Caco-2 (cell line): ENCODE measurements around the gene COPS7A. TPM values are rescaled to one million over a fixed set of nuclear protein-coding genes. Genes with fewer than 3 reads are reported as not detected.

Experiments used
- Bru-seq: library from RNA; stranded (reverse); fragments of 400-500 nt; gene quantifications from one replicate; lab custom pipeline; 2021; lab: Mats Ljungman, UMichigan
- BruChase-seq, 2 experiments: library from RNA; stranded (reverse); fragments of 400-500 nt; gene quantifications; one replicate each; lab custom pipeline; 2021; lab: Mats Ljungman, UMichigan
- BruUV-seq: library from RNA; stranded (reverse); fragments of 400-500 nt; replicated peaks from 2 replicates; lab custom pipeline; 2021; lab: Mats Ljungman, UMichigan
- CTCF ChIA-PET: fragments of 300-600 bp; sonication (Branson Sonifier 250); formaldehyde crosslinking; loops from one replicate; lab custom pipeline; 2022; ENCODE audit warnings: antibody characterized with exemption; lab: Charles Lee
- POLR2A ChIA-PET: fragments of 300-600 bp; sonication (Branson Sonifier 250); formaldehyde crosslinking; loops from one replicate; lab custom pipeline; 2022; ENCODE audit warnings: antibody characterized with exemption; lab: Charles Lee
- DNase-seq, 2 experiments: peaks; one replicate each; pipeline versions ENCODE4 v3.0.0 to v3.0.0-alpha.2; 2020 to 2022
- H3K27me3 ChIP-seq: replicated peaks from 2 replicates; pipeline ENCODE4 v1.6.0; 2011; ENCODE audit warnings: low read length; ENCODE audit not compliant: control insufficient read depth, insufficient read depth
- H3K36me3 ChIP-seq: 2 replicates; pipeline ENCODE4 v1.5.1; 2011; ENCODE audit warnings: low read length; ENCODE audit not compliant: control insufficient read depth, insufficient read depth
- H3K4me1 ChIP-seq: fragments of 250-450 bp; sonication (Bioruptor Pico); 2 replicates; pipeline ENCODE4 v1.5.1; 2020; ENCODE audit warnings: mild to moderate bottlenecking
- H3K4me3 ChIP-seq: 2 replicates; pipeline ENCODE4 v1.5.1; 2011; ENCODE audit warnings: low read depth, mild to moderate bottlenecking, control low read depth, low read length
- H3K9me3 ChIP-seq: fragments of 250-450 bp; sonication (Bioruptor Pico); 2 replicates; pipeline ENCODE4 v1.5.1; 2020; ENCODE audit warnings: mild to moderate bottlenecking, moderate library complexity
- H3K27ac Mint-ChIP-seq: one replicate; pipeline ENCODE4 v1.8.0; 2022; ENCODE audit warnings: mixed read lengths; ENCODE audit not compliant: unreplicated experiment
- H3K27me3 Mint-ChIP-seq: one replicate; pipeline ENCODE4 v1.8.0; 2022; ENCODE audit warnings: mixed read lengths; ENCODE audit not compliant: insufficient read depth, unreplicated experiment
- H3K36me3 Mint-ChIP-seq: one replicate; pipeline ENCODE4 v1.8.0; 2022; ENCODE audit warnings: mild to moderate bottlenecking, mixed read lengths; ENCODE audit not compliant: insufficient read depth, unreplicated experiment
- H3K4me1 Mint-ChIP-seq: one replicate; pipeline ENCODE4 v1.8.0; 2022; ENCODE audit warnings: low read depth, mixed read lengths; ENCODE audit not compliant: unreplicated experiment
- H3K4me3 Mint-ChIP-seq: one replicate; pipeline ENCODE4 v1.8.0; 2022; ENCODE audit warnings: mild to moderate bottlenecking, moderate library complexity, mixed read lengths; ENCODE audit not compliant: unreplicated experiment
- H3K9me3 Mint-ChIP-seq: one replicate; pipeline ENCODE4 v1.8.0; 2022; ENCODE audit warnings: mixed read lengths; ENCODE audit not compliant: unreplicated experiment
- CTCF ChIP-seq, 2 experiments: fragments of 200-600 bp in 1 of 2; IDR thresholded peaks; 1 replicate in 1 of 2; 2 replicates in 1 of 2; pipeline versions ENCODE4 v1.5.1 to v1.8.0; 2011 to 2022; ENCODE audit warnings: antibody characterized with exemption in 1 of 2, control low read depth in 1 of 2, inconsistent platforms in 1 of 2, low read depth in 1 of 2, low read length in 1 of 2, mild to moderate bottlenecking in 1 of 2, moderate library complexity in 1 of 2; ENCODE audit not compliant: insufficient read depth in 1 of 2, severe bottlenecking in 1 of 2, unreplicated experiment in 1 of 2
- intact Hi-C: fragments of 100-400 bp; cut with micrococcal nuclease; formaldehyde crosslinking; loops from one replicate; pipeline ENCODE4 v1.10.0; 2022; ENCODE audit not compliant: unreplicated experiment
- long read RNA-seq: library from polyadenylated mRNA; stranded (forward); transcript quantifications from one replicate; pipeline ENCODE4 v2.0.0, GENCODE V29; 2022
- total RNA-seq: library from RNA; stranded (reverse); gene quantifications from 2 replicates; pipeline ENCODE4 v1.2.3, GENCODE V29; 2022

The COPS7A gene
- total RNA-seq (56.8 and 61.9 TPM in 2 replicates), Bru-seq, nascent RNA (percentile 70 among the genes with signal in this experiment), BruChase-seq, experiment 1, labeled RNA remaining after a 2-hour chase (percentile 71 among the genes with signal in this experiment), BruChase-seq, experiment 2, labeled RNA remaining after a 6-hour chase (percentile 86 among the genes with signal in this experiment)
- long read RNA-seq, transcript COPS7A-215 (8 exons, 2,127 nt), result major isoform, 43 of 145 reads
- long read RNA-seq, transcript COPS7A-210 (8 exons, 1,832 nt), result minor isoform, 6 of 145 reads
- long read RNA-seq, transcript COPS7A-204 (7 exons, 2,034 nt), result minor isoform, 28 of 145 reads
- long read RNA-seq, transcript COPS7A-201 (8 exons, 1,721 nt), result minor isoform, 13 of 145 reads
- long read RNA-seq, partial matches to known transcripts, result 16 of 145 reads
- long read RNA-seq, other reads (novel, unspliced or antisense), result 32 of 145 reads

- Mint-ChIP-seq H3K9me3 (no peaks in the 10 kb centered on the region), H3K27ac (peak within 1 kb of the TSS; percentile 80), H3K36me3 (peaks cover 9% of the 10 kb centered on the region), H3K27me3 (no peaks in the 10 kb centered on the region), H3K4me1 (peaks cover 11% of the 10 kb centered on the region), H3K4me3 (peak within 1 kb of the TSS; percentile 73)
- peak; percentile 100 for DNase-seq
- no TSS peak for BruUV-seq
- Histone ChIP-seq H3K4me1 (peaks cover 11% of the 10 kb centered on the region; the same call in 1 of the 2 replicates), H3K4me3 (peak within 1 kb of the TSS; percentile 63), H3K9me3 (no peaks in the 10 kb centered on the region), H3K36me3 (no peaks in the 10 kb centered on the region), H3K27me3 (no peaks in the 10 kb centered on the region)
- POLR2A ChIA-PET, result interaction anchor here (0.6 to 2.6 kb wide), 29 partner anchors 10 to 253 kb away, joined by 3 to 92 read pairs (median 4); partner anchors contain the start of genes C12orf57, CDCA3, GAPDH and MLF2
- intact Hi-C loops, result loop anchor here (1.0 to 5.0 kb wide), 4 partner anchors 29 to 61 kb away; partner anchors contain the start of genes ING4, MLF2 and ZNF384
- no peak for TF ChIP-seq CTCF (IDR thresholded peaks at IDR 0.05; ENCODE audit: insufficient read depth in 1 of 2, low read depth in 1 of 2, low read length in 1 of 2, severe bottlenecking in 1 of 2, unreplicated experiment in 1 of 2)
- CTCF ChIA-PET, result interaction anchor here (0.6 to 4.0 kb wide), 20 partner anchors 10 to 202 kb away, joined by 3 to 44 read pairs (median 4); partner anchors contain the start of genes MLF2, NOP2, PTMS and SPSB2
Measured at GRCh38 chr12:6723607-6724408, at the start of gene COPS7A. COPS7A (plus strand) TSS chr12:6724046; CDS start chr12:6724657, 611 bp downstream.

GRCh38 chr12:6676962-6677361 is 46.9 kb upstream of the COPS7A start:
- no peaks in the 10 kb centered on the region for H3K9me3 Mint-ChIP-seq
- ChIA-PET CTCF (no interaction called here), POLR2A (no interaction called here)
- H3K36me3 Mint-ChIP-seq, result peaks cover 97% of the 10 kb centered on the region
- H3K36me3 ChIP-seq, result peaks cover 8% of the 10 kb centered on the region
- DNase-seq, result no peak
- H3K27me3 Mint-ChIP-seq, result no peaks in the 10 kb centered on the region
- no peaks in the 10 kb centered on the region; the same call in 1 of the 2 replicates for H3K27me3 ChIP-seq
- H3K4me1 Mint-ChIP-seq, result no peaks in the 10 kb centered on the region
- intact Hi-C loops, result no loop called here
- no peak overlapping the region for H3K4me3 ChIP-seq
- no peak overlapping the region for H3K27ac Mint-ChIP-seq
- no peak for TF ChIP-seq CTCF (IDR thresholded peaks at IDR 0.05; ENCODE audit: insufficient read depth in 1 of 2, low read depth in 1 of 2, low read length in 1 of 2, severe bottlenecking in 1 of 2, unreplicated experiment in 1 of 2)
- H3K9me3 ChIP-seq, result no peaks in the 10 kb centered on the region
- BruUV-seq, result no TSS peak
- H3K4me3 Mint-ChIP-seq, result no peak overlapping the region
- H3K4me1 ChIP-seq, result no peaks in the 10 kb centered on the region
